H1 (cell line): ENCODE results near the gene GRIA4.

Source experiments
- BRCA1 ChIP-seq: IDR thresholded peaks from 2 replicates; pipeline ENCODE4 v1.6.1; 2012; ENCODE audit warnings: low read depth, low read length, improper control_type of control experiment
- CBX8 ChIP-seq: fragments of 300-800, 300-1000 bp; sonication (generic); IDR thresholded peaks from 2 replicates; pipeline ENCODE4 v1.7.1; 2016; ENCODE audit warnings: low read depth, low read length, borderline replicate concordance
- CTCF ChIP-seq, 3 experiments: IDR thresholded peaks; 1 replicate in 2 of 3; 2 replicates in 1 of 3; pipeline versions ENCODE4 v1.5.1 to v1.6.1; 2011; ENCODE audit warnings: low read length in 3 of 3, mild to moderate bottlenecking in 3 of 3, inconsistent platforms in 2 of 3, low read depth in 1 of 3, moderate library complexity in 1 of 3; ENCODE audit not compliant: insufficient read depth in 1 of 3; ENCODE audit errors: control extremely low read depth in 1 of 3
- EGR1 ChIP-seq: IDR thresholded peaks from 2 replicates; pipeline ENCODE4 v1.6.1; 2011; ENCODE audit warnings: low read depth, low read length, borderline replicate concordance
- HDAC2 ChIP-seq, 2 experiments: fragments of 300-600 bp in 1 of 2; sonication (generic) in 1 of 2; IDR thresholded peaks; 2 replicates each; pipeline ENCODE4 v1.6.1; 2011 to 2012; ENCODE audit warnings: low read depth in 2 of 2, low read length in 2 of 2, mild to moderate bottlenecking in 2 of 2, moderate library complexity in 2 of 2, borderline replicate concordance in 1 of 2, inconsistent platforms in 1 of 2
- POLR2A ChIP-seq, 2 experiments: IDR thresholded peaks; 1 replicate in 1 of 2; 2 replicates in 1 of 2; pipeline ENCODE4 v1.6.1; 2011; ENCODE audit warnings: low read depth in 2 of 2, low read length in 2 of 2, mild to moderate bottlenecking in 2 of 2; ENCODE audit errors: control extremely low read depth in 1 of 2
- POLR2AphosphoS5 ChIP-seq: IDR thresholded peaks from 2 replicates; pipeline ENCODE4 v1.6.1; 2011; ENCODE audit warnings: low read depth, low read length
- SIX5 ChIP-seq: IDR thresholded peaks from 2 replicates; pipeline ENCODE4 v1.6.1; 2011; ENCODE audit warnings: mild to moderate bottlenecking, low read depth, low read length
- TF ChIP-seq, protein P1 (sequence below): IDR thresholded peaks from 2 replicates; pipeline ENCODE4 v1.6.1; 2012; ENCODE audit warnings: inconsistent platforms
- TF ChIP-seq, protein P2 (sequence below): IDR thresholded peaks from 2 replicates; pipeline ENCODE4 v1.6.1; 2012; ENCODE audit warnings: low read length, inconsistent platforms

DNA sequence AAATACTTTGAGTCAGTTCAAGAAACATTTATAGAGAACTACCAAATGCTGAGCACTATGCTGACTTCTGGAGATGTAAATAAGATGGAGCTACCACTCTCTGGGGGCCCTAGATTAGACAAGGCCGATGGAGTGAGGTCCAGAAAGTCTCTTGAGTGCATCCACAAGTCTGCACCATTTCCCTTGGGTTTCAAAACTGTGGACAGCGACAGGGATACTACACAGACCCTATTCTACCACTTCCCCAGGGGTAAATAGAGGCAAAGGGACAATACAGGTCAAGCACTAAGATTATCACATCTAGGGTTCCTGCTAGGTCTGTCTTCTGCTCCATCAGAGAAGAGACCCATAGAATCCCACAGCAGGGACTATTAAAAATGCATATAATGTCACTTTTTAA lies 183.2 kb downstream of the GRIA4 start:
- no peak for TF ChIP-seq POLR2A (IDR thresholded peaks at IDR 0.05; ENCODE audit: control extremely low read depth in 1 of 2, low read depth in 2 of 2, low read length in 2 of 2)
- TF ChIP-seq CTCF (IDR thresholded peaks at IDR 0.05; ENCODE audit: control extremely low read depth in 1 of 3, insufficient read depth in 1 of 3, low read depth in 1 of 3, low read length in 3 of 3) = no peak
- TF ChIP-seq, protein P1, sequence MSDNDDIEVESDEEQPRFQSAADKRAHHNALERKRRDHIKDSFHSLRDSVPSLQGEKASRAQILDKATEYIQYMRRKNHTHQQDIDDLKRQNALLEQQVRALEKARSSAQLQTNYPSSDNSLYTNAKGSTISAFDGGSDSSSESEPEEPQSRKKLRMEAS = no peak
- no peak for TF ChIP-seq BRCA1
- TF ChIP-seq, protein P2, sequence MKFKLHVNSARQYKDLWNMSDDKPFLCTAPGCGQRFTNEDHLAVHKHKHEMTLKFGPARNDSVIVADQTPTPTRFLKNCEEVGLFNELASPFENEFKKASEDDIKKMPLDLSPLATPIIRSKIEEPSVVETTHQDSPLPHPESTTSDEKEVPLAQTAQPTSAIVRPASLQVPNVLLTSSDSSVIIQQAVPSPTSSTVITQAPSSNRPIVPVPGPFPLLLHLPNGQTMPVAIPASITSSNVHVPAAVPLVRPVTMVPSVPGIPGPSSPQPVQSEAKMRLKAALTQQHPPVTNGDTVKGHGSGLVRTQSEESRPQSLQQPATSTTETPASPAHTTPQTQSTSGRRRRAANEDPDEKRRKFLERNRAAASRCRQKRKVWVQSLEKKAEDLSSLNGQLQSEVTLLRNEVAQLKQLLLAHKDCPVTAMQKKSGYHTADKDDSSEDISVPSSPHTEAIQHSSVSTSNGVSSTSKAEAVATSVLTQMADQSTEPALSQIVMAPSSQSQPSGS = no peak
- no peak for TF ChIP-seq POLR2AphosphoS5
- TF ChIP-seq EGR1 = no peak
- no peak for TF ChIP-seq SIX5
- no peak for TF ChIP-seq CBX8
- TF ChIP-seq HDAC2 (IDR thresholded peaks at IDR 0.05; ENCODE audit: borderline replicate concordance in 1 of 2, low read depth in 2 of 2, low read length in 2 of 2) = no peak
